ELR (cell line): ENCODE results near the gene NPS.

Source experiments
- DNase-seq: peaks from one replicate; pipeline ENCODE4 v3.0.0-alpha.2; 2015; ENCODE audit warnings: low read depth

Gene NPS

GRCh38 chr10:127561647-127562046 is 12.5 kb downstream of the NPS start:
- no peak for DNase-seq

DNA sequence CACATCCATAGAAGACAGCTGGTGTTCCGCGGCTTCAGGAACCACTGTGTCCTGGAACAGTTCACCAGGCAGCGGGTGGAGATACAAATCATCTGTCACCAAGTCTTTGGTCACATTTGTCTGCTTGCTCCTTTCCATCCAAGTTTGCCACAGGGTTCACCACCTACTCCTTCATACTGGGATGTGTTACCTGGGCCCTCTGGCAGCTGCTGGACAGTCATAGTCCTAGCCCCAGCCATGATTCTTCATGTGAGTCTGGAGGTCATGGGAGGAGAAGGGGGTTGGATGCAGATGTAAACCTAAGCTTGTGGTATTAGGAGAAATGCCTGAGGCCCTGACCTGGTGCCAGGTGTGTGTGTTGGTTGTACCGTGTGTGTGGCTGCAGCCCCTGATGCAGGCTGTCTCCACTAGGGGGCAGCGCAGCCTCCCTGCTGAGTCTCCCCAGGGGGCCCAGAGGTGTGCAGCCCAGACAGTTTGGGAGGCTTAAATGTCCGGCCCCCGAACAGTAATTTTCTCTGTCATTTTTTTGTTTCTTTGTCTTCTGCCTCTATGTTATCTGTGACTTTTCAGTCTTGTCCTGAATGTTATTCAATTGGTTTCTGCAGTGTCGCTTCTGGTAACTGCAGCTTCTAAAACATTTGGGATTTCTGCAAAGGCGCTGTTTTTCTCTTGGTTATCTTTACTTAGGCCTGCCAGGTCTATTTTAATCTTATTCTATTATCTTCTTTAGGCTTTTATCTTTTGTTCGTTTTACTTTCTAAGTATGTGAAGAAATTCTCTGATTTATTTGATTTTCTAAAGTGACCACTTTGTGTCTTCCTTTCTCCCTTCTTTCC is 14.8 kb downstream of the NPS start:
- DNase-seq, result peak; percentile 21

- DNase-seq, result no peak
Observed at GRCh38 chr10:127564644-127565043, 15.5 kb downstream of the NPS start.

DNA sequence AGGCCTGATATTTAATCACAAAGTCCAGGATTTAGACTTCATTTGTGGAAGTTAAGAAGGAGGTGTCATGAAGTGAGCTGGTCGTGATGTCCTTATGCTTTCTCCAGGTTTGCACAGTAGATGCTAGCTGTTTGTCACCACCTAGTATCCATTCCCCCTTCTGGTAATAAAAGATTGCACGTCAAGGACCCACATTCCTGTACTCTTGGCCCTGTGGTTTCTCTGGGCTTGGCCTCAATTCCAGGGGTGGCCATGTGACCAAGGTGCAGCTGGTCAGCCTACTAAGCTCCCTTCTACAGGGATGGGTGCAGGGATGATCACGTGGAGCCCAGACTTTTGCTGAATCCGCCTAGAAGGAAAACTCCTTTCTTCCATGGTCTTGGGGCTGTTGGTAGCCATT is 16.5 kb downstream of the NPS start:
- DNase-seq, result no peak

DNA sequence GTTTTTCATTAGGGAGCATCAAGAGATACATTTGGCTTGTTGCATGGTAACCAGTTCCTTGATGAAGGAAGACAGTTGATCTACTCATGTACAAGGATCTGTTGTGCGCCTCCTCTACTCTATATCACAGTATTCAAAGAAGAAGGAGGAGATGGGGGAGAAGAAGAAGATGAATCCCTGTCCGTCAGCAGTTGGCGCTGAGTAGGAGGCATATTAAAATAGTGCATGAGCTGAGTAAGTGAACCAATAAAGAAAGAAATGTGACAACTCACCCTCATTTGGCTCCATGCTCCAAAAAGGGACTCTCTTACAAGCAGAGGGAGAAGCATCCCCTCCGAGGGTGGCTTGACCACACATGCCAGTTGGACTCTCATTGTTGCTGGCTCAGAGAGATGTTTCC is 20.1 kb downstream of the NPS start:
- no peak for DNase-seq

- DNase-seq, result peak; percentile 5
Observed at GRCh38 chr10:127570036-127570435, 20.9 kb downstream of the NPS start.

DNA sequence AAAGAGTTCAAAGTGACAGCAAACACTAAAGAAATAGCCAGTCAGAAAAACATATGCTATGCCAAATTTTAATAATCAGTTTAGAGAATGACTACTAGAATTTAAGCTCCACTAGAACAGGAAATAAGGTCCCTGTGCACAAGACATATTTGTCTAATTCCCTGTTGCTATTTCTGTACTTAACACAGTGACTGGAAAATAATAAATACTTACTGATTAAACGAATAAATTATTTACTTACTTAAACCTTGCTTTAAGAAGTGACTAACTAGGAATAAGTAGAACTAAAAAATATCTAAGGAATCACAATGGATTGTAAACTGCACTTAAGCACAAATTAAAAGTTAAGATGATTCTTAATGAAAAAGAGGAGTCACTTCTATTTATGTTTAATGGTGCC is 22.3 kb downstream of the NPS start:
- no peak for DNase-seq

- DNase-seq, result no peak
Observed at GRCh38 chr10:127576051-127576450, 26.9 kb downstream of the NPS start.

DNA sequence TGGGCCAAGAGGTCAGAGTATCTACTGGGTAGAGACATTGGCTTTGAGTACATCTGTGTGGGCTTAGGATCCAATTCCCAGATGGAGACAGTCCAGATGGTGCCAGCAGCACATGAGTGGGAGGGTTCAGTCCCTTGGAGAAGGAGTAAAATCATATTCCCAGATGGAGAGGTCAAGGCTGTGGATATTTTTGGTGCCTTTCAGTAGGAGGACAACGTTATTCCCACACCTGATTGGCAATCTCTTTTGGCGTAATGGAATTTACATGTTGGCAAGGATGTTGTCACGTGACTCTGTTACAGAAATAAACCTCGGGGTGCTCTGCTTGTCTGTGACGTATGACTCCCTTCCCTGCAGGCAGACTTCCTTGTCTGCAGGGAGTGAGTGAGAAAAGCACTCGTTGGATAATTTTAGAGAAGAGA is 27.6 kb downstream of the NPS start:
- no peak for DNase-seq

- DNase-seq, result peak; percentile 34
Observed at GRCh38 chr10:127577376-127578258, 28.5 kb downstream of the NPS start.

GRCh38 chr10:127578259-127578960 is 29.3 kb downstream of the NPS start:
- no peak for DNase-seq

- no peak for DNase-seq
Observed at GRCh38 chr10:127578961-127579305, 29.8 kb downstream of the NPS start.

GRCh38 chr10:127579640-127580039 is 30.5 kb downstream of the NPS start:
- no peak for DNase-seq

DNA sequence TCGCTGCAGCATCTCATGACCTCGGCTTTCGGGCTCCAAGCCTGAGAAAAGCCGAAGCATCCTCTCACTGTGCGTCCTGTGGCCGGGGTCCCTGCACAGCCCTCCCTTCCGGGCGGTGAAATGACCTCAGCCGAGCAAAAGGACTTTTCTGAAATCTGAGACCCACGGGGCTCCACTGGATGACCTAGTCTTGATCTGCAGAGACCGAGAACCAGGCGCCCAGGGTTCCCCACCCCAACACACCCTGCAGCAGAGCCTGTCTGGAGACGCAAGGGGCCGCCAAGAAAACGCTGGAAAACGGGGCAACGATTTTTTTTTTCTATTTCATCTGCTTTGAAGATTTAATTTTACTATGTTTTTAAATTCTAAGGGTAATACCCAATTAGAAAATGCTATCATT is 31.7 kb downstream of the NPS start:
- DNase-seq, result no peak

- no peak for DNase-seq
Observed at GRCh38 chr10:127585519-127586023, 36.5 kb downstream of the NPS start.

DNA sequence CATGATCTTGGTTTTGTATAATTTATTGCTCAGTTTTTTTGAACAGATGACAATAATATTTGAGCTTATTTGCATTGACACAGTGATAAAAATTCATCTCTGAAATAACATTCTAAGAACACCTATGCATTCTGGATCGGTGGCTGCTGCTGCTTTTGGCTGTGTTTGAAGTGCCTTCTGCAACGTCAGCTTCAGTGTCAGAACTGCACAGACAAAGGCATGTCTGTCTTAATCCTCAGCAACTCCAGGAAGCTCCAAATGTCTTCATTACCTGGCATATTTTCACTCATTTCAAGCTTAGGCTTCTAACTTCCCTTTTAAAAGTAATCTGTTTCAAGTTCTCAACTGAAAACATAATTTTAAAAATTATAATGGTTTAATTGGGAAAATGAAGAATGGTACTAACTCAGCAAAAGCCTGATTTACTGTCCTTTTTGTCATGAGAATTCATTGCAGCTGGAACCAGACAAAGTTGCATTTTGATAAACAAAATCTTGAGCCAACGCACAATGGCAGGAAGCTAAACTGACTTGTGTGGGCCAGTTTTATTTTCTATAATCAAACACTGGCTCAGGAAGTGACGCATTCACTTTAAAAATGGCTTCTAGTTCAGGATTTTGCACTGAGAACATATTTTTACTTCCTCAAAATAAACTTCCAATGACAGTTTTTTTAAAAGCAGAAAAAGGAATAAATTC is 38.7 kb downstream of the NPS start:
- DNase-seq, result no peak

GRCh38 chr10:127592586-127592985 is 43.5 kb downstream of the NPS start:
- no peak for DNase-seq

DNA sequence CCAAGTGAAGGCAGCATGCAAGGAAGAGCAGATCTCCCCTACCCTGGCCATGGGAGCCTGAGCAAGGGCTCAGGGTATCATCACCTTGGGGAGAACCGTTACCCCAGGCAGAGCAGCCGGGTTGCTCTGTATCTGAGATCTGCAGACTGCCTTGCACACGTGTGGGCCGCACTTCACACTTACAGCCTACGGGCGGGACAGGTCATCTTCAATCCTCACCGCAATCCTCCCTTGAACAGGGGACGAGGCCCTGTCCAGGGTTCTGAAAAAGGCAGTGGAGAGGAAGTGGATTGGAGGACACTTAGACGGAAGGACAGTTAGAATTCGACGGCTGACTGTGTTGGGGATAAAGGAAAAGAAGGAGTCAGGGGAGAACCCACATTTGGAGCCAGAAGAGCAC is 51.4 kb downstream of the NPS start:
- no peak for DNase-seq
